Rectal smooth muscle tissue (tissue), 1 donor: Measurements from ENCODE around the gene VPS13A.

ENCODE experiments used
- H3K27ac ChIP-seq: one replicate; pipeline ENCODE4 v1.7.0; 2013; ENCODE audit warnings: low read depth, low read length, inconsistent platforms
- H3K27me3 ChIP-seq: one replicate; pipeline ENCODE4 v1.7.0; 2013; ENCODE audit warnings: low read length; ENCODE audit not compliant: control insufficient read depth, insufficient read depth
- H3K36me3 ChIP-seq: one replicate; pipeline ENCODE4 v1.7.0; 2013; ENCODE audit warnings: low read length; ENCODE audit not compliant: control insufficient read depth, insufficient read depth
- H3K4me1 ChIP-seq: one replicate; pipeline ENCODE4 v1.7.0; 2013; ENCODE audit warnings: low read length; ENCODE audit not compliant: control insufficient read depth, insufficient read depth
- H3K4me3 ChIP-seq: one replicate; pipeline ENCODE4 v1.7.0; 2013; ENCODE audit warnings: low read length
- H3K9ac ChIP-seq: one replicate; pipeline ENCODE4 v1.7.0; 2013; ENCODE audit warnings: low read length

VPS13A gene

GRCh38 chr9:77456829-77457437, 279.6 kb downstream of the VPS13A start:
- Histone ChIP-seq H3K36me3 (no peaks in the 10 kb centered on the region), H3K4me3 (no peak overlapping the region), H3K27ac (no peak overlapping the region), H3K9ac (no peak overlapping the region), H3K27me3 (no peaks in the 10 kb centered on the region), H3K4me1 (no peaks in the 10 kb centered on the region)

GRCh38 chr9:77457916-77458592, 280.7 kb downstream of the VPS13A start:
- Histone ChIP-seq H3K9ac (no peak overlapping the region), H3K27ac (no peak overlapping the region)

GRCh38 chr9:77460938-77461337, 283.6 kb downstream of the VPS13A start:
- H3K4me1 ChIP-seq = no peaks in the 10 kb centered on the region
- no peaks in the 10 kb centered on the region for H3K27me3 ChIP-seq
- H3K9ac ChIP-seq = no peak overlapping the region
- H3K27ac ChIP-seq = no peak overlapping the region
- H3K36me3 ChIP-seq = no peaks in the 10 kb centered on the region
- no peak overlapping the region for H3K4me3 ChIP-seq

More at GRCh38 chr9:77457916-77458592, 280.7 kb downstream of the VPS13A start:
- no peak overlapping the region for H3K4me3 ChIP-seq
- H3K36me3 ChIP-seq = no peaks in the 10 kb centered on the region
- no peaks in the 10 kb centered on the region for H3K4me1 ChIP-seq
- H3K27me3 ChIP-seq = no peaks in the 10 kb centered on the region

GRCh38 chr9:77462066-77462465, 284.7 kb downstream of the VPS13A start:
- Histone ChIP-seq H3K9ac (no peak overlapping the region), H3K4me1 (no peaks in the 10 kb centered on the region), H3K27ac (no peak overlapping the region), H3K36me3 (no peaks in the 10 kb centered on the region), H3K27me3 (no peaks in the 10 kb centered on the region), H3K4me3 (no peak overlapping the region)

GRCh38 chr9:77463151-77463550, 285.8 kb downstream of the VPS13A start:
- H3K4me3 ChIP-seq = no peak overlapping the region
- H3K27ac ChIP-seq = no peak overlapping the region
- no peaks in the 10 kb centered on the region for H3K4me1 ChIP-seq
- H3K36me3 ChIP-seq = no peaks in the 10 kb centered on the region
- no peak overlapping the region for H3K9ac ChIP-seq
- H3K27me3 ChIP-seq = no peaks in the 10 kb centered on the region

GRCh38 chr9:77464661-77465060, 287.3 kb downstream of the VPS13A start:
- H3K9ac ChIP-seq = no peak overlapping the region
- no peaks in the 10 kb centered on the region for H3K4me1 ChIP-seq
- no peak overlapping the region for H3K4me3 ChIP-seq
- H3K36me3 ChIP-seq = no peaks in the 10 kb centered on the region
- no peak overlapping the region for H3K27ac ChIP-seq
- H3K27me3 ChIP-seq = no peaks in the 10 kb centered on the region

- no peaks in the 10 kb centered on the region for H3K27me3 ChIP-seq
- H3K36me3 ChIP-seq = no peaks in the 10 kb centered on the region
- H3K9ac ChIP-seq = no peak overlapping the region
- H3K27ac ChIP-seq = no peak overlapping the region
- no peak overlapping the region for H3K4me3 ChIP-seq
- no peaks in the 10 kb centered on the region for H3K4me1 ChIP-seq
Observed at GRCh38 chr9:77469515-77470231, 292.3 kb downstream of the VPS13A start.
